Gastroesophageal sphincter (tissue), 3 donors: ENCODE measurements around the gene DYRK1A.

Experiments
- CTCF ChIP-seq, 4 experiments: fragments of 200-600 bp in 2 of 4; fragments of 450-650 bp in 2 of 4; sonication (generic) in 1 of 4; IDR thresholded peaks; one replicate each; pipeline ENCODE4 v1.5.1; 2017 to 2019; ENCODE audit warnings: antibody characterized with exemption in 4 of 4, mild to moderate bottlenecking in 2 of 4, moderate library complexity in 2 of 4
- EP300 ChIP-seq: sonication (generic); formaldehyde crosslinking; IDR thresholded peaks from one replicate; pipeline ENCODE4 v1.6.1; 2017; ENCODE audit warnings: antibody characterized with exemption, mild to moderate bottlenecking
- POLR2A ChIP-seq, 2 donors: fragments of 450-650 bp; IDR thresholded peaks; one replicate each; pipeline ENCODE4 v1.6.1; 2017; ENCODE audit warnings: antibody characterized with exemption in 2 of 2, mild to moderate bottlenecking in 2 of 2, moderate library complexity in 1 of 2

- no peak for TF ChIP-seq POLR2A (IDR thresholded peaks at IDR 0.05)
- no peak for TF ChIP-seq EP300
- no peak for TF ChIP-seq CTCF (IDR thresholded peaks at IDR 0.05)
These were observed 17.3 kb downstream of the DYRK1A start for GRCh38 chr21:37383784-37384311.
